ENCODE data around the gene CACNG8.
"Not testable (repeated sequence)": the region's sequence is repeated elsewhere in the genome, so short reads cannot be mapped to it uniquely, and the experiment has no call there.

The CACNG8 gene

DNA sequence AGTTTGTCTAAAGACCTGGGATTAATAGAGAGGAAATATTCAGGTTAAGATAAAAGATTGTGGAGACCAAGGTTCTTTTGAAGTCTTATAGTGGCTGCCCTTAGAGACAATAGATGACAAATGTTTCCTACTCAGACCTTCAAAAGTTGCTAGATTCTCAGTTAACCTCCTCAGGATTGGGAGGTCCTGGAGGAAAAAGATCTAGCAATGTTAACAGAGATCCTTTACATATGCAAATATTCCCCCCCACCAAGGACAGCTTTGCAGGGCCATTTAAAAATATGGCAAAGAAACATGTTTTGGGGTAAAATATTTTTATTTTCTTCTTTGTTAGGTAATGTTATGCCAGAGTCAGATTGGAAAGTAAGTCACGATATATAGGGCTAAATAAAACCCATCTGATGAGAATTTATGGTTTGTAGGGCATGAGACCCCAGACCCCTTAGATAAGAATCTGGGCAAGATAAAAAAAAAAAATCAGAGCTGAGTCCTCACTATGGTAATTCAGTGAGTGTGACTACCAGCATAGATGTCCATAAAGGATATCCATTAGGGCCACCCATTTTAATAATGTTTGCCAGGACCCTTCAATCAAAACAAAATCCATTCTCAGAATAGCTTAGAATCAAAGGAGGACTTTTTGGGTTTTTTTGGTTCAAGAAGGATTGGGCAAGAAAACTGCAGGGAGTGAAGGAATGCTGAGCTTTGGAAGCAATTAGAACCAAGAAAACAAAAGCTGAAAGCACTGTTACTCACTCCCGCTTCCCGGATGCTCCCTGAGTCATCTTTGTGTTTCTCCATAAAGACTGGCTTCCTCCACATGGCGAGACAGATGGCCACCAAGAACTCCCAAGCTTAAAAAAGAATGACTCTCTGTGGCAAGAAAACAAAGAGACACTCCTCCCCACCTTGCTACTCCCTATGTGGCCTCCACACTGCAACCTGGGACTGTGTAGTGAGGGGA lies 72.8 kb downstream of the CACNG8 start:
- DNase-seq (ENCODE audit: low read depth), result peak; percentile 93
- TF ChIP-seq, protein P1, sequence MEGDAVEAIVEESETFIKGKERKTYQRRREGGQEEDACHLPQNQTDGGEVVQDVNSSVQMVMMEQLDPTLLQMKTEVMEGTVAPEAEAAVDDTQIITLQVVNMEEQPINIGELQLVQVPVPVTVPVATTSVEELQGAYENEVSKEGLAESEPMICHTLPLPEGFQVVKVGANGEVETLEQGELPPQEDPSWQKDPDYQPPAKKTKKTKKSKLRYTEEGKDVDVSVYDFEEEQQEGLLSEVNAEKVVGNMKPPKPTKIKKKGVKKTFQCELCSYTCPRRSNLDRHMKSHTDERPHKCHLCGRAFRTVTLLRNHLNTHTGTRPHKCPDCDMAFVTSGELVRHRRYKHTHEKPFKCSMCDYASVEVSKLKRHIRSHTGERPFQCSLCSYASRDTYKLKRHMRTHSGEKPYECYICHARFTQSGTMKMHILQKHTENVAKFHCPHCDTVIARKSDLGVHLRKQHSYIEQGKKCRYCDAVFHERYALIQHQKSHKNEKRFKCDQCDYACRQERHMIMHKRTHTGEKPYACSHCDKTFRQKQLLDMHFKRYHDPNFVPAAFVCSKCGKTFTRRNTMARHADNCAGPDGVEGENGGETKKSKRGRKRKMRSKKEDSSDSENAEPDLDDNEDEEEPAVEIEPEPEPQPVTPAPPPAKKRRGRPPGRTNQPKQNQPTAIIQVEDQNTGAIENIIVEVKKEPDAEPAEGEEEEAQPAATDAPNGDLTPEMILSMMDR (conservative IDR thresholded peaks at IDR 0.05; ENCODE audit: low read length), result no peak
- no peak overlapping the region for H3K4me3 ChIP-seq (ENCODE audit: low read length)

DNA sequence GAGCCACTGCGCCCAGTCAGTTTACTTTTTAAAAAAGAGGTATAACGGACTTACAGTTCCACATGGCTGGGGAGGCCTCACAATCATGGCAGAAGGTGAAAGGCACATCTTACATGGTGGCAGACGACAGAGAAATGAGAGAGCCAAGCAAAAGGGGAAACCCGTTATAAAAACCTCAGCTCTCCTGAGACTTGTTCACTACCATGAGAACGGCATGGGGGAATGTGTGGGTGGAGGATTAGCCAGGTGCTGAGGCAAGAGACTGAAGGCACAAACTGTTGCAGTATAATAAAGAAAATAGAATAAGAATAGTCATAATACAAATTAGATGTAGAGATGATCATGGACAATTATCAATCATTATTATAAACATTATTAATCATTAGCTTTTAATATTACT lies 73.8 kb downstream of the CACNG8 start:
- H3K4me3 ChIP-seq (ENCODE audit: low read length); DNase-seq (ENCODE audit: low read depth): not testable (repeated sequence)

Measured in AG10803 (cell line).